Transverse colon (tissue), 4 donors: Measurements from ENCODE around the gene AARS2.

Source experiments
- CTCF ChIP-seq, 5 experiments: fragments of 200-600 bp in 3 of 5; fragments of 450-650 bp in 2 of 5; sonication (generic) in 3 of 5; IDR thresholded peaks; 1 replicate in 2 of 5; 2 replicates in 3 of 5; pipeline ENCODE4 v1.5.1; 2016 to 2017; ENCODE audit warnings: antibody characterized with exemption in 5 of 5, inconsistent platforms in 3 of 5, mild to moderate bottlenecking in 2 of 5, moderate library complexity in 1 of 5
- EP300 ChIP-seq: sonication (generic); formaldehyde crosslinking; IDR thresholded peaks from one replicate; pipeline ENCODE4 v1.6.1; 2017; ENCODE audit warnings: antibody characterized with exemption, low read depth
- POLR2A ChIP-seq: fragments of 450-650 bp; IDR thresholded peaks from one replicate; pipeline ENCODE4 v1.6.1; 2016; ENCODE audit warnings: antibody characterized with exemption, mild to moderate bottlenecking, moderate library complexity
- POLR2AphosphoS5 ChIP-seq, 3 donors: sonication (generic); formaldehyde crosslinking; IDR thresholded peaks; one replicate each; pipeline ENCODE4 v1.6.1; 2016; ENCODE audit warnings: antibody characterized with exemption in 3 of 3

GRCh38 chr6:44289726-44290260, 23.4 kb downstream of the AARS2 start:
- TF ChIP-seq CTCF (IDR thresholded peaks at IDR 0.05) = no peak
- TF ChIP-seq POLR2A = no peak
- TF ChIP-seq POLR2AphosphoS5 (IDR thresholded peaks at IDR 0.05) = no peak
- no peak for TF ChIP-seq EP300
